Activated T-helper 9 cell treated with anti-CD3 and anti-CD28 coated beads, Interleukin-2, amount 50 U/mL, for 16 hours (primary cell): Measurements from ENCODE around the gene GCSAML.

Experiments
- DNase-seq: peaks from one replicate; pipeline ENCODE4 v3.0.0-alpha.2; 2020; ENCODE audit warnings: low read depth

Gene GCSAML

GRCh38 chr1:247574664-247575063, 25.7 kb downstream of the GCSAML start:
- no peak for DNase-seq

- no peak for DNase-seq
Observed at GRCh38 chr1:247576514-247576913, 27.6 kb downstream of the GCSAML start.

- no peak for DNase-seq
Observed at GRCh38 chr1:247578946-247579460, 30.1 kb downstream of the GCSAML start.

- no peak for DNase-seq
Observed at GRCh38 chr1:247588060-247588459, 39.1 kb downstream of the GCSAML start, which contains the start of gene OR2G2. Gene OR2G2, plus strand, starts transcription at chr1:247588360. Its CDS starts 0 bp downstream, at chr1:247588360.

- no peak for DNase-seq
Observed at GRCh38 chr1:247605286-247605685, 56.4 kb downstream of the GCSAML start, which contains the start of gene OR2G3. Gene OR2G3, plus strand, starts transcription at chr1:247605586. Its CDS starts 0 bp downstream, at chr1:247605586.

- no peak for DNase-seq
Observed at GRCh38 chr1:247613405-247613804, 64.5 kb downstream of the GCSAML start.

DNA sequence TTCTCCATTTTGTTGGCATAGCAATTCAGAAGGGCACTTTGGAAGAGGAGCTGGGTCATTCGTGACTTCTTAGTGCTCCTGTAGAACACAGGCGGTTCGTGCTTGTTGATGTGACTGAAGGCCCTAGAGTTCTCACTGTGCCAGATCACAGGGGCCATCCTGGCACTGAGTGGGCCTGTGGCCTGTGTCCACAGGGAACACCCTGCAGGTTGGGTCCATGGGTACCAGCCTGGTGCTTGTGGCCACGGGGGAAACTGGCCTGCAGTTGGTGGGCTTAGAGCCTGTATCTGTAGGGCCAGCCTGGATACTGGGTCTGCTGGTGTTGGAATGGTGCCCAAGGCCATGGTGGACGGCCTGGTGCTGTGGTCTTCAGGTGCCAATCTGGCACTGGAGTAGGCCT, 65.7 kb downstream of the GCSAML start:
- DNase-seq, result no peak
